ENCODE data around the gene MPG.
"Not testable (repeated sequence)": the region's sequence is repeated elsewhere in the genome, so short reads cannot be mapped to it uniquely, and the experiment has no call there.

The MPG gene

GRCh38 chr16:119295-119694 lies 41.3 kb downstream of the MPG start:
- Histone ChIP-seq H2AFZ (ENCODE audit: low read depth) (no peak overlapping the region), H4K20me1 (ENCODE audit: insufficient read depth) (peaks cover 3% of the 10 kb centered on the region; the same call in 1 of the 2 replicates), H3K4me1 (ENCODE audit: low read depth, poor library complexity, severe bottlenecking) (peaks cover 7% of the 10 kb centered on the region), H3K9ac (no peak overlapping the region), H3K27me3 (ENCODE audit: insufficient read depth, low read depth) (no peaks in the 10 kb centered on the region), H3K4me2 (no peak overlapping the region), H3K79me2 (ENCODE audit: insufficient read depth, low read depth) (no peaks in the 10 kb centered on the region), H3K4me3 (IDR thresholded peaks at IDR 0.05; ENCODE audit: insufficient read depth, low read depth, low read length) (no peak overlapping the region), H3K27ac (no peak overlapping the region), H3K36me3 (ENCODE audit: insufficient read depth) (no peaks in the 10 kb centered on the region)
- TF ChIP-seq CTCF (conservative IDR thresholded peaks at IDR 0.05; ENCODE audit: low read depth, low read length) = no peak

- Histone ChIP-seq H3K36me3 (ENCODE audit: insufficient read depth) (no peaks in the 10 kb centered on the region), H2AFZ (ENCODE audit: low read depth) (no peak overlapping the region), H3K9ac (no peak overlapping the region), H3K4me3 (IDR thresholded peaks at IDR 0.05; ENCODE audit: insufficient read depth, low read depth, low read length) (no peak overlapping the region), H4K20me1 (ENCODE audit: insufficient read depth) (peaks cover 3% of the 10 kb centered on the region; the same call in 1 of the 2 replicates), H3K27me3 (ENCODE audit: insufficient read depth, low read depth) (no peaks in the 10 kb centered on the region), H3K79me2 (ENCODE audit: insufficient read depth, low read depth) (no peaks in the 10 kb centered on the region), H3K4me2 (no peak overlapping the region), H3K27ac (no peak overlapping the region), H3K4me1 (ENCODE audit: low read depth, poor library complexity, severe bottlenecking) (peaks cover 3% of the 10 kb centered on the region)
- TF ChIP-seq CTCF (conservative IDR thresholded peaks at IDR 0.05; ENCODE audit: low read depth, low read length) = no peak
Measured at GRCh38 chr16:119835-120491, 41.9 kb downstream of the MPG start.

- Histone ChIP-seq H3K4me2 (no peak overlapping the region), H3K27me3 (ENCODE audit: insufficient read depth, low read depth) (no peaks in the 10 kb centered on the region), H4K20me1 (ENCODE audit: insufficient read depth) (peaks cover 3% of the 10 kb centered on the region; the same call in 1 of the 2 replicates), H3K9ac (no peak overlapping the region), H3K79me2 (ENCODE audit: insufficient read depth, low read depth) (no peaks in the 10 kb centered on the region), H3K36me3 (ENCODE audit: insufficient read depth) (no peaks in the 10 kb centered on the region), H2AFZ (ENCODE audit: low read depth) (no peak overlapping the region), H3K27ac (no peak overlapping the region), H3K4me3 (IDR thresholded peaks at IDR 0.05; ENCODE audit: insufficient read depth, low read depth, low read length) (no peak overlapping the region), H3K4me1 (ENCODE audit: low read depth, poor library complexity, severe bottlenecking) (peaks cover 3% of the 10 kb centered on the region)
- no peak for TF ChIP-seq CTCF (conservative IDR thresholded peaks at IDR 0.05; ENCODE audit: low read depth, low read length)
Measured at GRCh38 chr16:120756-121155, 42.7 kb downstream of the MPG start.

GRCh38 chr16:122361-122760 lies 44.3 kb downstream of the MPG start:
- peaks cover 3% of the 10 kb centered on the region for H4K20me1 ChIP-seq (ENCODE audit: insufficient read depth)
- H3K4me1 ChIP-seq (ENCODE audit: low read depth, poor library complexity, severe bottlenecking) = peaks cover 3% of the 10 kb centered on the region

GRCh38 chr16:123558-124350 lies 45.7 kb downstream of the MPG start:
- not testable (repeated sequence) for H3K27ac ChIP-seq; H3K4me1 ChIP-seq (ENCODE audit: low read depth, poor library complexity, severe bottlenecking); H3K9ac ChIP-seq; H2AFZ ChIP-seq (ENCODE audit: low read depth); H3K79me2 ChIP-seq (ENCODE audit: insufficient read depth, low read depth); H4K20me1 ChIP-seq (ENCODE audit: insufficient read depth); H3K36me3 ChIP-seq (ENCODE audit: insufficient read depth); H3K4me3 ChIP-seq (IDR thresholded peaks at IDR 0.05; ENCODE audit: insufficient read depth, low read depth, low read length); H3K4me2 ChIP-seq; H3K27me3 ChIP-seq (ENCODE audit: insufficient read depth, low read depth)

More at GRCh38 chr16:122361-122760, 44.3 kb downstream of the MPG start:
- H3K79me2 ChIP-seq (ENCODE audit: insufficient read depth, low read depth) = no peaks in the 10 kb centered on the region
- no peak for TF ChIP-seq CTCF (conservative IDR thresholded peaks at IDR 0.05; ENCODE audit: low read depth, low read length)
- H3K4me2 ChIP-seq = no peak overlapping the region
- no peak overlapping the region for H3K4me3 ChIP-seq (IDR thresholded peaks at IDR 0.05; ENCODE audit: insufficient read depth, low read depth, low read length)
- H3K27ac ChIP-seq = no peak overlapping the region
- no peak overlapping the region for H3K9ac ChIP-seq
- no peak overlapping the region for H2AFZ ChIP-seq (ENCODE audit: low read depth)
- no peaks in the 10 kb centered on the region for H3K36me3 ChIP-seq (ENCODE audit: insufficient read depth)
- no peaks in the 10 kb centered on the region for H3K27me3 ChIP-seq (ENCODE audit: insufficient read depth, low read depth)

All from KMS-11 (cell line).